ENCODE results near the gene SORCS3.

DNA sequence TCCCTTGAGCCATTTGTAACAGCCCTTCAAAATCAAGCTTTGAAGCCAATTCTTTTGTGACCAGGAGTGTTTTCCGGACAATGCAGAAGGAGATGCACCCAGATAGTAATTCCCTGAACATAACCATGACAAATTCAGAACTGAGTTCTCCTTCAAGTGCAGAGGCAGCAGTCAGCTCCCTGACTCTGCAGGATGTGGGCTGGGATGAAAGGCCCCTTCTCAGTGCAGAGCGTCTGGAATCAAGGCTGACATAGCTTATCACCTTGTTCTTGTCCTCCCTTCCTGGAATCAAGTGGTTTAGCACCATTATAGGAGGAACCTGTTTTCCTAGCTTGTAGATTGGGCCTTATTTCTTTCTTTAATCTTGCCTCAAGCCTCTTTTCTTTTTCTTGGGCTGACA, 143.4 kb downstream of the SORCS3 start:
- TF ChIP-seq, protein P1, sequence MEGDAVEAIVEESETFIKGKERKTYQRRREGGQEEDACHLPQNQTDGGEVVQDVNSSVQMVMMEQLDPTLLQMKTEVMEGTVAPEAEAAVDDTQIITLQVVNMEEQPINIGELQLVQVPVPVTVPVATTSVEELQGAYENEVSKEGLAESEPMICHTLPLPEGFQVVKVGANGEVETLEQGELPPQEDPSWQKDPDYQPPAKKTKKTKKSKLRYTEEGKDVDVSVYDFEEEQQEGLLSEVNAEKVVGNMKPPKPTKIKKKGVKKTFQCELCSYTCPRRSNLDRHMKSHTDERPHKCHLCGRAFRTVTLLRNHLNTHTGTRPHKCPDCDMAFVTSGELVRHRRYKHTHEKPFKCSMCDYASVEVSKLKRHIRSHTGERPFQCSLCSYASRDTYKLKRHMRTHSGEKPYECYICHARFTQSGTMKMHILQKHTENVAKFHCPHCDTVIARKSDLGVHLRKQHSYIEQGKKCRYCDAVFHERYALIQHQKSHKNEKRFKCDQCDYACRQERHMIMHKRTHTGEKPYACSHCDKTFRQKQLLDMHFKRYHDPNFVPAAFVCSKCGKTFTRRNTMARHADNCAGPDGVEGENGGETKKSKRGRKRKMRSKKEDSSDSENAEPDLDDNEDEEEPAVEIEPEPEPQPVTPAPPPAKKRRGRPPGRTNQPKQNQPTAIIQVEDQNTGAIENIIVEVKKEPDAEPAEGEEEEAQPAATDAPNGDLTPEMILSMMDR (conservative IDR thresholded peaks at IDR 0.05; ENCODE audit: low read depth, low read length): no peak
- no peak for TF ChIP-seq EZH2phosphoT487 (IDR thresholded peaks at IDR 0.05; ENCODE audit: borderline replicate concordance, low read length)
- TF ChIP-seq EZH2 (IDR thresholded peaks at IDR 0.05; ENCODE audit: low read length, unreplicated experiment): no peak

All from PC-3 (cell line).